HG03175 (cell line): ENCODE data around the gene NIPA2.

Experiments
- ATAC-seq: cut with Tn5 transposase; IDR thresholded peaks from one replicate; pipeline ENCODE4 v1.9.1; 2021; ENCODE audit warnings: mild to moderate bottlenecking, moderate library complexity; ENCODE audit not compliant: unreplicated experiment

Gene NIPA2

DNA sequence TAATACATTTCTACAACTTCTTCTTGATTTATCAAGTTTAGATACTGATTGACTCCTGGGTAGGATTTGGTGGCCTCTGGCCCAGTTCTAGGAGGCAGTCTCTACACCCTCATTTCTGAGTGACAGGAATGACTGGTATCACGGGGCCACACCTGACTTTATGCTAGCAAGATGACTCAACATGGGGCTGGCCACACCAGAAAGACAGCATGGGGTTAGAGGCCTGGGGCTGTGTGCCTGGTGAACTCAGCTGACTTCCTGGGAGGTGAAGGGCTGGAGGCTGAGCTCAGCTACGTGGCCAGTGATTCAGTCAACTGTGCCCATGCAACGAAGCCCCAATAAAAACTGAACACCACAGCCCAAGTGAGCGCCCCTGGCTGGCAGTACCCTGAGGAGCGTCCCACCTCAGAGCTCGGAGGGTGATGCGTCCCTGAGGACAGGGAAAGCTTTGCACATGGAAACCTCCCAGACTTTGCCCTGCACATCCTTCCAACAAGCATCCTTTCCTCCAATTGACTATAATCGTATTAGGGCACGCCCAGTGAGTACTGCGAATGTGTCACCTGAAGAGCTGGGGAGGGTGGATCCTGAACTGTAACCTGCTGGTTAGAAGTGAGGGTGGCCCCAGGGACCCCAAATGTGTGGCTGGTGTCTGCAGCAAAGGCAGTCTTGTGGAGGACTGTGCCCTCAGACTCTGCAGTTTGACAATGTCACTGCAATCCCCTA lies 57.2 kb downstream of the NIPA2 start:
- peak; percentile 64 for ATAC-seq

DNA sequence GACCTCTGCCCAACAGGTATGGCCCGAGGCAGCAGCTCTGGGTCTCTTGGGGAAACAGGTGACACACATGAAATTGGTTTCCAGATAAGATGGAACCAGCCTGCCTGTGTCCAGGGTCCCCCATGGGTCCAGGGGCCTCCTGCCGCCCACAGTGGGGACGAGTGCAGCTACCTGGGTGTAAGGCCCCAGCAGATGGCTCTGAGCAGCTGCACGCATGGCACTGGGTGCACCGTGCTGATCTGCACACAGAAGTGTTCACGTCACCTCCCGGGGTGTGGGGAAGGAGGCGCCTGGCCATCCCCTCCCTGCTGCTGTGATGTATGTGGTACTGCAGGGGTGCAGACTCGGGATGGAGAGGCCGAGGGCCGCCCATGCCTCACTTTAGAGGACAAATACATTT lies 63.6 kb downstream of the NIPA2 start:
- no peak for ATAC-seq

DNA sequence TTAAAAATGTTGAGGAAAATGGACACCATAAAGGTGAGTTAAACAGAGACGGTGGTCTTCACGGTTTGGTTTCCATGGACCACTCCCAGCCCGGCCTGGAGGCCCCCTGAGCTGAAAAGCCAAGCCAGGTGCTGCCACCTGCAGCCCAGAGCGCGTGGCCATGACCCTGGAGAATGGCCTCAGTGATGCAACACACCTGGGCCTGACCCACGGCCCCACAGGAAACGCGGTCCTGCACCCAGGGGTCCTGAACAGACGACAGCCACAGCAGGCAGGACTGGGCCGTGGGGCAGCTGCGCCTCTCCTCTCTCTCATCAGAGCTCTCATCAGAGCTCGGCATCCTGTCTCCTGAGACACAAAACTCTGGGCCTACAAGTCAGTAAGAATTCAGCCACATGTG lies 64.1 kb downstream of the NIPA2 start:
- no peak for ATAC-seq

DNA sequence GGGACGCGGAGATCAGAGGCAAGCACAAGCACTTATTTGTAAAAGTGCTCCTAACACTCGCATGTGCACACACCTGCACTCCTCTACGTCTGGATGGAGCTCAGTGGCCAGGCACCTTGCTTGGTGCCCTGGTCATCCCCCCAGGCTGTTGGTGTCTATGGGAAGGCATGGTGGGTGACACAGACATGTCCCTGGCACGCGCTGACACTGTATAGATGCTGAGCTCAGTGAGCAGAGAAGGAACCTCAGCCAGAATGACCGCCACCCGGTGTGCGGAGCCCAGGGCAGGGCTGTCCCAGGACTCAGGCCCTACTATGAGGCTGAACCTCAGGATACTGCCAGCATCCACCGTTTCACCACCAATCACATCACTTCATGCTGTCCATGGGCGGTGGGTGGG lies 64.5 kb downstream of the NIPA2 start:
- no peak for ATAC-seq

DNA sequence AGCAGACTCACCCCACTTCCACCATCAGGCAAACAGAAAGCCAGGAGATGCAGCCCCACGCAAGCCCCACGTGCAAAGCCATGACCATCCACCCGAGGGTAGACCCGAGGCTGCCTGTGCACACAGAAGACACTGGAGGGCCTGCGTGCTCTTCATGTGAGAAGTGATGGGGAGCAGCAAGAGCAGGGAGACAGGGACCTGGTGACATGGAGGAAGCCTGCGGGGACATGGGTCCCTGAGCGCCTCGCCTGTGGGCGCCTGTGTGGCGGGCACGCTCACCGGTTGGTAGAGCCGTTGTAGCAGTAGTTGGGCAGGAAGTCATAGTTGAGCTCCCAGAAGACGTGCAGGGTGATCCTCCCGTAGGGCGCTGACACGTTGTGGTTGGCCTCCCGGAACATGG lies 65.0 kb downstream of the NIPA2 start:
- no peak for ATAC-seq

DNA sequence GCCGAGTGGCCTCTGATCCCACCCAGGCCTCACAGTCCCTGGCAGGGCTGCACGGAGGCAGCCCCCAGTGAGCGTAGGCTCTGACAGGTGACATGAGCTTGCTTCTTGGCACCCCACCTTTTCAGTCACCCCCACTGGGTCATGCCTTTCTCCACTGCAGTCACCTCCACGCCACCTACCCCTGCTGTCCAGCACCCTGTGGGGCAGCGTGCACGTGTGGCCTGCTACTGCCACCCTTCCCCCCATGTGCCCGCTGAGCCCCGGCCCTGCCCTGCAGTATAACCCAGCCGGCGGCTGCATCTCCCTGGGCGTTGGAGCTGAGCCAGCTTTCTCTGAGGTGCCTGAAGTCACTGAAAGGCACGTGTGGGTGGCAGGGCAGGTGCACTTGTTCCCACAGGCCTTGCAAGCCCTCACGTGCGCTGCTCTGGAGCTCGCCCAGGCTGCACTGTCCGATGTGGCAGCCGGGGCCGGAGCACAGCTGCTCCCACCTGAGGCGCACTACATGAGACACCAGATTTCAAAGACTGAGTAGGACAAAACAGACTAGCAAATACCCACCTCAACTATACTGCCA lies 65.6 kb downstream of the NIPA2 start:
- no peak for ATAC-seq

DNA sequence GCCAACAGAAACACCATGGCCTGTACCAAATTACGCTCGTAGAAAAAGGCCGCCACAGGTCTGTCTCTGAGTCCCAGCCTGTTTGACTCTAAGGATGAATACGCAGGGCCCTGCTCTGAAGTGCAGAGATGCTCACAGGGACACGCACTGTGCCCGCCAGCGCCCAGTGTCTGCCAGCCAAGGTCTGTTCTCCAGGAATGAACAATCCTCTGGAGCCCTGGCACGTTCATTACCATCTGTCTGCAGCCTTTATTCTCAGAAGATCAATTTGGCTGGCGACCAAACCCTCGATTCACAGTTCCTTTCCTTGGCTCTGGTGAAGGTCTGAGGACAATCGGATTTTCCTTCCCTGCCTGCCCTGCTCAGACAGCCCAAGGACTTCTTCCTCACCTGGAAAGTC lies 66.3 kb downstream of the NIPA2 start:
- no peak for ATAC-seq

DNA sequence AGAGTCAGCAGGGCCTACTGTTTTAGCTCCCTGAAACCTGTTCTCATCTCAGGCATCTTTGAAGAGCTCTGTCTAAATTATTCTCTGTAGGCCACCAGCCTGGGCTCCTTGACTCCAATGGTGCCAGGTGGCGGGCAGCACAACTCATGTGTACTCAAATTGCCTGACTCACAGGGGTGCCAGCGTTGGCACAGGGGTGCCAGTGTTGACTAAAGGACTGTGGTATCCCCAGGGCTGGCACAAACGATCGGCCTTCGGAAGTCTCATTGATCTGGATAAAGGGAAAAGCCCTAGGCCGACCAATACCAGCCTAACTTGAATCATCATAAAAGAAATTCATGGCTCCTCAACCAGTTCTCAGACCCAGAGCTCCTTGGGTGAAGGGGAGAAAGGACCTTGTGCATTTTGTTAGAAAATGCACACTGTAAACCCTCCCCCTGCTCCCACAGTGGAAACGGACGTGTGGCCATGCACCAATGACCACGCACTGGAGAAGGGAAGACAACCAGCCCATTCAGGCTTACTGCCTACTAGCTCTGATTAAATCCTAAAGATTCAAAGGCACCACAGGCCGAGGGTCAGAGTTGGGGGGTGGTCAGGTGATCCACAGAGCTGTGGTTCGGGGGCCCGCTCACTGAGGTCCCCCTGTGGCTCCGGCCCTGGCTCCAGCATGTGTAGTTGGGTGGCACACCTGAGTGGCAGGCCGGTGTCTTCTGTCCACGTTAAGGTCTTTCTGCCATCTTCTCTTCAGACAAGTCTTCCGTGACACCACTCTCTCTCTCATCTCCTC lies 68.9 kb downstream of the NIPA2 start:
- no peak for ATAC-seq

DNA sequence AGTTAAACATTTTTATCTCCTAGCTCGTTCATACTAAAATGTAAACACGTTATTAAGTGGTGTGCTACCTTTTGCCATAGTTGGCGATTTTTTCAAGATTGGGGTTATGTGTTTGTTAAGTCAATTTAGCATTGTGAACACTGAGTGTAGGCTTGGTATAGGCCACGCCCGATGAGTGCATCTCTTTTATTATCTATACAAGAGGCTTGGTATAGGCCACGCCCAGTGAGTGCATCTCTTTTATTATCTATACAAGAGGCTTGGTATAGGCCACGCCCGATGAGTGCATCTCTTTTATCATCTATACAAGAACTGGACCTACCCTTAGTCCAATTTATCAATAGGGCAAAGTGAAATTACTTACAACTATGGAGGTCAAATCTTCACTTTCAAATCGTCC lies 70.4 kb downstream of the NIPA2 start:
- no peak for ATAC-seq

DNA sequence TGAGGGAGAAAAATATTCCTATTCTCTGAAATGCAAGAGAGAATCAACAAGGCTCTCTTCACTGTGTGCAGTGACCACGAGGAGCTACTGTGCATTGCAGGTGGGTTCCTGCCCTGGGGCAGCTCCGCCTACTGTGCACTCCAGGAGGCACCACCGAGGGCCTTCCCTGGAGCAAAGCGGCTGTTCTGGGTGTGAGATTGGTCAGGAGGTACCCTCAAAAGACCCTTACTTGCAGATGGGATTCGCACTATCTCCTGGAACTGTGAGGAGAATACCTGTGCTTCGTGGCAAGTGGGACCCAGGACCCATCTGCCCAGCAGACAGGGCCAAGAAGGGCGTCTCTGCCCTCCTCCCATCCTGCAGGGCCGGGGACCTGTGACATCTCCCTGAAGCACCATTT lies 72.8 kb downstream of the NIPA2 start:
- no peak for ATAC-seq

DNA sequence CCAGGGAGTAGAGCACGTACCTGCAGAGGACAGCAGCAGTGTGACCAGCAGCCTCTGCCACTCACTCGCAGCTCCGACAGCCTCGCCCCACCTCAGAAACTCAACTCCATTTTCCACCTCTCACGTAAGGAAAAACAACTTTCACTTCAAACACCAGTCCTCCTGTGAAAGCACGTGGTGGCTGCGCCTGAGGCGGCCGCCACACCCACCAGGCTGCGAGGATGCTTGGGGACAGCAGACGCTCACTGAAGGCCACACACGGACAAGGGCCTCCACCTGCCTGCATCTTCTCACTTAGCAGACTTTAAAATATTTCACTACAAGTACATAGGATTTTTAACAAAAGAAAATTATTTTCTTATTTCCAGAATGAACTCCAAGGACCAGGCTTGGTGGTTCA lies 73.8 kb downstream of the NIPA2 start:
- ATAC-seq: no peak

DNA sequence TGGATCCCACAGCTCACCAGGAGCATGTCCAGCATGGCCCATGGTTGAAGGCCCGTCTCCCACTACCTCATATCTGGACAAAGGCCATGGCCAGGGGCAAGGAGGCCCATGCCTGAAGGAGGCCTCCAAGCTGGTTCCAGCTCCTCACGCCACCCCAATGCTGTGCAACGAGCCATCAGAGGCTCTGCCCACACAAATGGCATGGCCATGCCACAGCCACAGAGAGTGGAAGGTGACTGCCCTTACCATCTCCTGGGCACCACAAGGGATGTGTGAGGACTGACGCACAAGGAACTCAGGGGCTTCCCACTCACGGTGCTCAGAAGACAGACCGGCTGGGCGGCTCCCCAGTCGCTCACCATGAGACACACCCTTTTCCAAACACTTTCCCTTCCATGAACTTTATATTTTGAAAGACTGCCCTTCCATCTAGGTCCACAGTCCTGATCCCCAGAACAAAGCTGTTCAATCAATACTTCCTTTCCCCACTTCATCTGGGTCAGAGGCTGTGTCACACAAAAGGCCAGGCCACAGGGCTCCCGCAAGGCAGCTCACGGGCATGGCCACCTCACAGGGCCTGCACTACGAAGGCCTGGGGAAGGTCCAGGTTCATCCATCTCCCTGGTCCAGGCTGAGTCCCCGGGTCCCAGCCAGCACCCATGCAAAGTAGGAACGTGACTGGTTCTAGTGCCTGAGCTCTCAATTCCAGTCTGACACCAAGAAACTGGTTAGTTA lies 75.3 kb downstream of the NIPA2 start:
- no peak for ATAC-seq

DNA sequence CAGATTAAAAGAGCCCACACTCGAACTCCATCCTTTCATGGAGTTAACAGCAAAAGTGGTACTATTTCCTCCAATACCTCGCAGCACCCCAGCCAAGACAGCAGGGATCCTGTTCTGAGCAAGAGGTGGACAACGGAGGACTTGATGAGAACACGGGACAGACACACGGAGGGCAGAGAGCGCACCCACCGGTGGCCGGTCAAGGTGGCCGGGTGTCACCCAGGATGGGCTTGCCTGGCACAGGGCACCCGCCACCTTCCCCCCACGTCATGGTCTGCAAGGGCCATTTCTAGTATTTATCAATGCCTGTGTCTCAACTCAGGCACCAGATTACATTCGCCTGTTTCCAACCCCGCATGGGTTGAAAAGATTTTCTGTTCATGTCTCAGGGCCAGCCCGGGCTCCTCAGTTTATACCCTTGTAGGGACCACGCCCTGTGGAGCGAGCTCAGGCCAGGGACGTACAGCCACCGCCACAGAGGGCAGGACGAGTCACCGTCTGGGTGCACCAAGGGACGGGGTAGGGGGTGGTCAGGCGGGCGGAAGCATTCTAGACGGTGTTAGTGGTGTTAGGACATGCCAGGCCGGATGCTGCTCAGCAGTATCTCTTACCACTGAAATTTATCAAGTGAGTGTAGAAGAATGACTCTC lies 77.5 kb downstream of the NIPA2 start:
- no peak for ATAC-seq

DNA sequence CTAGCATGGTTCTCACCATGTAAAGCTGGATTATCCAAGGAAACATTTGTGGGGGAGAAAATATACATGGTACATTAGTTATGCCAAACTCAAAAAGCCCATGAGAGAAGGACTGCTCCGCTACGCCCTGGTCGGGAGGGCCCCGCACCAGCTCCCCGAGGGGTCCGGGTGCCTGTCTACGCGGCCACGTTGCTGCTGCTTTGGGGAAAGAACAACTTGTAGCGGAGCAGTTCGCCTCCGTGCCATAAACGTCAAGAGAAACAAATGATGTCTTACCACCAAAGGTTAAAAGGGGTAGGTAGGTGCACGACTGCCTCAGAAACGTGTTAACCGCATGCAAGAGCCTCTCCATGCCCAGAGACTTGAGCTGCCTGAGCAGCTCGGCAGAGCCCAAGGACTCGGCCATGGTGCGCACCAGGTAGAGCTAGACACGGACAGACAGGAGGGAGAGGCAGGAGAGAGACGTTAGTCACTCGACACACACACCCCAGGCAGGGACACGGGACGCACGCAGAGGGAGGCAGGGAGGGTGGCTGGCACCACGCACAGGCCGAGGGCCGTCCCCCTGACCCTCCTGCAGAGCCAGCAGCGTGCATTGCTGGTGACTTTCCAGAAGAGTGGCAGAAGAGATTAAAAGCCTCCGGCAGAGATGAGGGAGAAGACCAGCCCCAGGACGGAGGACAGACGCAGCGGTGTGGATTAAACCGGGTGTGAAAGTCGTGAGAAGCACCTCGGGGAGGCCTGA lies 78.3 kb downstream of the NIPA2 start:
- no peak for ATAC-seq

DNA sequence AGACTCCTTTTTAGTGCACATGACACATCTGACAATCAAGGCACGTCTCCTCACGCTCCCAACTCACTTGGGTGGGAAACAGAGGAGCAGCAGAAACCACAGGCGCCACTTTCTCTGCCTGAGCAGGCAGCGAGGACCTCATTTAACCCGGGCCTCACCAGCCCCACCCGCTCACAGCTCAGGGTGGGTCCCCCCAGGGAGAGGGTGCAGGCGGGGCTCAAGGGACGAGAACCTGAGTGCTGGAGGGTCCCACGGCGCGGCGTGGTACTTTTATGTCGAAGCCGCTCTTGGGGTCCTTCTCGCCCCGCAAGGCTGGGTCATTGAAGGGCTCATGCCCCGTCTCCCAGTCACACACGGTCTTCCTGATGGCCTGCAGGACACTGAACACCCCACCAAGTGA lies 79.1 kb downstream of the NIPA2 start:
- ATAC-seq: no peak
